Lower lobe of right lung (tissue), 2 donors: ENCODE results near the gene SH3BGRL2. TPM values are rescaled to one million over a fixed set of nuclear protein-coding genes. Genes with fewer than 3 reads are reported as not detected.

Experiments used
- ATAC-seq, 2 donors: fragments of 200-7000 bp; cut with Tn5 transposase; one replicate each; pipeline ENCODE4 v1.9.1; 2020 to 2022; ENCODE audit warnings: mild to moderate bottlenecking in 2 of 2, moderate library complexity in 2 of 2
- DNase-seq: peaks from one replicate; pipeline ENCODE4 v3.0.0-alpha.2; 2020
- H3K27ac ChIP-seq: fragments of 200-600 bp; one replicate; pipeline ENCODE4 v1.8.0; 2022
- H3K27me3 ChIP-seq: fragments of 200-600 bp; one replicate; pipeline ENCODE4 v1.8.0; 2022; ENCODE audit warnings: low read depth
- H3K36me3 ChIP-seq: fragments of 200-600 bp; one replicate; pipeline ENCODE4 v1.8.0; 2022; ENCODE audit warnings: mild to moderate bottlenecking
- H3K4me1 ChIP-seq: fragments of 200-600 bp; one replicate; pipeline ENCODE4 v1.8.0; 2022
- H3K4me3 ChIP-seq: fragments of 200-600 bp; one replicate; pipeline ENCODE4 v1.8.0; 2022; ENCODE audit warnings: mild to moderate bottlenecking
- H3K9me3 ChIP-seq: fragments of 200-600 bp; one replicate; pipeline ENCODE4 v1.8.0; 2022
- intact Hi-C: fragments of 100-400 bp; cut with DNase I; formaldehyde crosslinking; loops from one replicate; pipeline ENCODE4 v1.11.0; 2022
- total RNA-seq: library from RNA; stranded (reverse); fragmentation: NEBNext Ultra II Directional; extraction: Animal tissue kit (Norgen Biotek cat#: 25700); gene quantifications from one replicate; pipeline ENCODE4 v1.2.1, GENCODE V29; 2021
- TF ChIP-seq, protein P1 (sequence below): fragments of 200-600 bp; IDR thresholded peaks from one replicate; pipeline ENCODE4 v1.8.0; 2022; ENCODE audit warnings: antibody characterized with exemption, mild to moderate bottlenecking
- donor health status: DM: no; HTN: yes; CAD: no; lungs with severe emphysema.

SH3BGRL2 gene
- total RNA-seq, 1 donor from 2014 or later: 28.9 TPM

DNA sequence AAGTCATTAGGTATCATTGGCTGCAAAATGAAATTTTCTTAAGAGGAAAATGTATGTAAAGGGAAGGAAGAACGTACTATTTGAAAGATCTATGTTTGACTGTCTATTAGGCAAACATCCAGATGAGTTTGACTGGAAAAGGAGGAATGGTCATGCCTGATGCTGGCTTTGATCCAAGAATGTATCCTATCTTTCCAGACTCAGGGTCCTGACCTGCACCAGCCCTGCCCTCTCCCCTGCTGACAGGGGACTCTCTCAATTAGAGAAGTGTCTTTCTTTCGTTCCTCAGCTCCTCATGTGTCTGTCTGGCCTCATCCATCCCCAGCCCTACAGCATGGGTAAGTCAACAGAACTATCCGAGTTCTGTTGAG is 21.9 kb upstream of the SH3BGRL2 start:
- TF ChIP-seq, protein P1, sequence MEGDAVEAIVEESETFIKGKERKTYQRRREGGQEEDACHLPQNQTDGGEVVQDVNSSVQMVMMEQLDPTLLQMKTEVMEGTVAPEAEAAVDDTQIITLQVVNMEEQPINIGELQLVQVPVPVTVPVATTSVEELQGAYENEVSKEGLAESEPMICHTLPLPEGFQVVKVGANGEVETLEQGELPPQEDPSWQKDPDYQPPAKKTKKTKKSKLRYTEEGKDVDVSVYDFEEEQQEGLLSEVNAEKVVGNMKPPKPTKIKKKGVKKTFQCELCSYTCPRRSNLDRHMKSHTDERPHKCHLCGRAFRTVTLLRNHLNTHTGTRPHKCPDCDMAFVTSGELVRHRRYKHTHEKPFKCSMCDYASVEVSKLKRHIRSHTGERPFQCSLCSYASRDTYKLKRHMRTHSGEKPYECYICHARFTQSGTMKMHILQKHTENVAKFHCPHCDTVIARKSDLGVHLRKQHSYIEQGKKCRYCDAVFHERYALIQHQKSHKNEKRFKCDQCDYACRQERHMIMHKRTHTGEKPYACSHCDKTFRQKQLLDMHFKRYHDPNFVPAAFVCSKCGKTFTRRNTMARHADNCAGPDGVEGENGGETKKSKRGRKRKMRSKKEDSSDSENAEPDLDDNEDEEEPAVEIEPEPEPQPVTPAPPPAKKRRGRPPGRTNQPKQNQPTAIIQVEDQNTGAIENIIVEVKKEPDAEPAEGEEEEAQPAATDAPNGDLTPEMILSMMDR: no peak
- no peak for ATAC-seq
- no peak for DNase-seq
- intact Hi-C loops: no loop called here
- H3K27ac ChIP-seq: no peak overlapping the region
- H3K27me3 ChIP-seq: no peaks in the 10 kb centered on the region
- H3K9me3 ChIP-seq: no peaks in the 10 kb centered on the region
- H3K4me3 ChIP-seq: no peak overlapping the region
- H3K36me3 ChIP-seq: no peaks in the 10 kb centered on the region
- H3K4me1 ChIP-seq: no peaks in the 10 kb centered on the region

DNA sequence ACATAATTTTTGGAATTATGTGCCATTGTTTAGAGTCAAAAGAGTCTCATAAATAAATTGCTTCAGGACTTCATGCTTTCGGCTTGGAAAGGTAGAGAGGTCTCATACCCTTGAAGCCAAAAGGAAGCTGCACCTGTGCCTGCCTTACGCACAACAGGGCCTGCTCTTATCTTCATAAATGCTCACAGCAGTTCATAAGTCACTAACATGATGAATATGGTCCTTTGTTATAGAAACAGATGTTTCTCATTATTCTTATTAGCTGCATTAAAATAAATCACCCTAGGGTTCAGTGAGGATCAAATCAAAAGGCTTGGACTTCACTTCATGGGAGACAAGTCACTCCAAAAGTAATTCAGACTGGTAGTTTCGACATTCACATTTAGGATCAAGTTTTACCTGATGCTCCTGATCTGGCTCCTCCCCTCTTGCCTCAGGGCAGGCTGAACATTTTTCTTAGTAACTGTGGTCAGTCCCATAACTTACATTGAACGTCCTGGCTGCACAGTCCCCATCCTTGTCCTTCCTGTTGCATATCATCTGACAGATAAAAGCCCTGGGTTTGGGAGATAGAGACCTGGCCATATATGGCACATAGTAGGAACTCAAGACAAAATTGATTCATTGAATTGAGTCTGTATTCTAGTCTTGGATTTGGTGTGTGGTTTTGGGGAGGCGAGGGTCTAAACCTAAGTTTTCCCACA is 20.7 kb upstream of the SH3BGRL2 start:
- Histone ChIP-seq H3K27ac (no peak overlapping the region), H3K9me3 (no peaks in the 10 kb centered on the region), H3K4me1 (no peaks in the 10 kb centered on the region), H3K36me3 (no peaks in the 10 kb centered on the region), H3K27me3 (no peaks in the 10 kb centered on the region), H3K4me3 (no peak overlapping the region)
- intact Hi-C loops: no loop called here
- DNase-seq: no peak
- TF ChIP-seq, protein P1: no peak
- no peak for ATAC-seq

DNA sequence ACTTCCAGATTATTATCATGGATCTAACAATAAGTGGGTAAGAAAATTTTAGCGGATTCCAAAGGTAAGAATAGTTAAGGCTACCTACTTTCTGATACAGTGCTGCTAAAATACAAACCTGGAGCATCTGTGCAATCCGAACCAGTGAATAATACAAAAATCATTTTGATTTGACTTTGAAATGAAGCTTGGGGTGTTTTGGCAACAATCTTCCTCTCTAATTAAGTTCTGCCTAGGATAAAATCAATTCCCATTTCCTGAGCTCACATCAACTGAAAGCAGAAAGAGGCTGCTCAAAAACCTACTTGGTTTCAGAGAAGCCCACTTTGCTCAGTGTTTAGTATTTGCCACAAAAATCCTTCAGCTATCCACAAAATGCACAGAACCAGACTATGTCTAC is 18.7 kb upstream of the SH3BGRL2 start:
- TF ChIP-seq, protein P1: no peak
- Histone ChIP-seq H3K4me1 (no peaks in the 10 kb centered on the region), H3K36me3 (no peaks in the 10 kb centered on the region), H3K4me3 (no peak overlapping the region), H3K27me3 (no peaks in the 10 kb centered on the region), H3K9me3 (no peaks in the 10 kb centered on the region), H3K27ac (no peak overlapping the region)
- DNase-seq (no peak), ATAC-seq (no peak)
- intact Hi-C loops: no loop called here

DNA sequence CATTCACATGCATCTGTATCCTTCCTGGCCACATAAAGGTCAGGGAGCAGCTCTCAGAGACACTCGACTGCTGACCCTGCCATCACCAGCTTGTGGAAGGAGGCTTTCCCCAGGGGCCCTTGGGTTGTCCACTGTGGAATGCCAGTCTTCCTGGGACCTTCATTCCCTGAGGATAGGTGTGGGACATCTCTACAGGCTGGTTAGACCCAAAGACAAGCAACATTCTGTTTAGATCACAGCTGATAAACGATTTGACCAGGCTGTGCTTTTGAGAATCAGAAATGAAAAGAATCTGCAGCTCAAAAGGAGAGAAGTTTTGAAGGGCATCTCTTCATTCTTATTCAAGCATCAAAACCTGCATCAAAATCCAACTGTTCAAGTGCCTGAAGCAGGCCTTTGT is 18.2 kb upstream of the SH3BGRL2 start:
- Histone ChIP-seq H3K27me3 (no peaks in the 10 kb centered on the region), H3K9me3 (no peaks in the 10 kb centered on the region), H3K4me1 (no peaks in the 10 kb centered on the region), H3K27ac (no peak overlapping the region), H3K4me3 (no peak overlapping the region), H3K36me3 (no peaks in the 10 kb centered on the region)
- intact Hi-C loops: no loop called here
- ATAC-seq (no peak), DNase-seq (no peak)
- TF ChIP-seq, protein P1: no peak

DNA sequence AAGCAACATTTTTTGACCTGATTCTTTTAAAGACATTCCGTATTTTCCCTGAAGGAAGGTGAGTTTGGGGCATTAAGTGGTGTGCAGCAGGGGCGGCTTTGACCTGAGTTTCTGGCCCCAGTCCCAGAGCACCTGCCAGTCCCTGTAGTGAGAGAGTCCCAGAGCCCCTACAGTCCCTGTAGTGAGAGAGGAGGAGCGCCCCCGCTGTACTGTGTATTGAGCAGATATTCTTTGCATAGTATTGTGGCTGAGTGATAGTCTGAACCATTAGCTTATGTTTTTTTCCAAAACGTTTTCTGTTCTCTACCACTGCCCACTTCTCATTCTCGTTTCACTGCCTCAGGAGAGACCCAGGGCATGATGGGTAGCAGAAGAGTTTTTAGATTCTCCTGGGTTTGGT is 17.2 kb upstream of the SH3BGRL2 start:
- TF ChIP-seq, protein P1: no peak
- H3K27me3 ChIP-seq: no peaks in the 10 kb centered on the region
- intact Hi-C loops: no loop called here
- peak in 1 of 2 donors; percentile 14 for ATAC-seq
- H3K4me1 ChIP-seq: no peaks in the 10 kb centered on the region
- no peaks in the 10 kb centered on the region for H3K36me3 ChIP-seq
- H3K4me3 ChIP-seq: no peak overlapping the region
- DNase-seq: no peak
- H3K9me3 ChIP-seq: no peaks in the 10 kb centered on the region
- H3K27ac ChIP-seq: no peak overlapping the region
